ENCODE measurements around the gene PRPF38B.
"Not testable (repeated sequence)": the region's sequence is repeated elsewhere in the genome, so short reads cannot be mapped to it uniquely, and the experiment has no call there.

PRPF38B gene

DNA sequence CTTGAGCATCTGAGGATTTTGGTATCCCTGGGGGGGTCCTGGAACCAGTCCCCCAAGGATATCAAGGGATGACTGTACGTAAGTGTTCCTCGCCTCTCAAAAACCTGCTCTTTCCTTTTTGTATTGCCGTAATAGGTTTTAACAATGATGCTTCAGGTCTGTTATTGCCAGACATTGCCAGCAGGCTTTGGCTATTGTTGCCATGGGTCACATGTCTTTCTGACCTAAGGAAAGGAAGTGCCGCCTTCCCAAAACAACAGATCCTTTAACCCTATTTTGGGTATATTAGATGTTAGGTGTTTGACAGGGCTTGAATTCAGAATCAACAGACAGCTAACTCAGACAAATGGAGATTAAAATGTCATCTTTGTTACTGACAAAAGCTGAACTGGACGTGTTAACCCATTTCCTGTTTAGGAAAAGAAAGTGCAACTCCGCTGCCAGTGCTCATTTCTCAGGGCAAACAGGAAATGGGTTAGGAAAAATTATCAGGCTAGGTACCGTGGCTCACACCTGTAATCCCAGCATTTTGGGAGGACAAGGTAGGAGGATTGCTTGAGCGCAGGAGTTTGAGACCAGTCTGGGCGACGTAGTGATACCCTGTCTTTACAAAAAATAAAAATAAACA lies 12.4 kb upstream of the PRPF38B start:
- DNase-seq (ENCODE audit: low read depth in 2 of 2): no peak

DNA sequence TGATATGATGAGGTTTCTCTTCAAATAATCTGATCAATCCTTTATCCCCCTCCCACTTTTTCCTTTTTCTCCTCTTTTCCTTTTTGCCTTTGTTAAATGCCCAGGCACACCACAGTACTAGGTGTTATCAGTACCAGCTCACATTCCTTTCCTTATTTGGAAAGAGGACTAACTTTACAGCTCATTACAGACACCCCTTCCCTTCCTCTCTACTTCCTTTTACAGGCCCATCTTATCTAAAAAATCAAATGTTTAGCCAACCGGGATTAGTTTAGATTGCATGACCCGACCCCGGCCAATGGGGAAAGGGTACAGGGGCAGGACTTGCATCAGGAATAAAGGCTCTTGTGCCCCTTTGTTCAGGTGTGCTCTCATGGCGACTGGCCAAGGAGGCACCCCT lies 10.4 kb upstream of the PRPF38B start:
- not testable (repeated sequence) for DNase-seq (ENCODE audit: low read depth in 2 of 2)

DNA sequence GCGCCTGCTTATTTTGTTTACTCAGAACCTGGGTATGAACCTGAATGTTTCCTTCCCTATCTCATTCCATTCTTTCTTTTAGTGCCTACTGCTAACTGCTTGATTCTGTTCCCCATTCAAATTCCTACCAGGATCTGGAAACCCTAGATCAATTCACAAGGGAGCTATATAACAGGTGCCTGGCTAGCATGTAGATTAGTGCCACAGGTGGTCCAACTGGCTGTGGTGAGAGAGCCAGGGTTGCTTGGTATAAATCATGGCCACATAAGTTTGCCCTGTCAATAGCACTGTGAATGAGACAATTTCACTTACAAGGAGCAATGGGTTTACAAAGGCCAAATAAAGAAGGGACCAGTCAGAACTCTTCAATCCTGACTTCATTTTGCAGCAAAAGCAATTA lies 6.6 kb upstream of the PRPF38B start:
- no peak for DNase-seq (ENCODE audit: low read depth in 2 of 2)

DNA sequence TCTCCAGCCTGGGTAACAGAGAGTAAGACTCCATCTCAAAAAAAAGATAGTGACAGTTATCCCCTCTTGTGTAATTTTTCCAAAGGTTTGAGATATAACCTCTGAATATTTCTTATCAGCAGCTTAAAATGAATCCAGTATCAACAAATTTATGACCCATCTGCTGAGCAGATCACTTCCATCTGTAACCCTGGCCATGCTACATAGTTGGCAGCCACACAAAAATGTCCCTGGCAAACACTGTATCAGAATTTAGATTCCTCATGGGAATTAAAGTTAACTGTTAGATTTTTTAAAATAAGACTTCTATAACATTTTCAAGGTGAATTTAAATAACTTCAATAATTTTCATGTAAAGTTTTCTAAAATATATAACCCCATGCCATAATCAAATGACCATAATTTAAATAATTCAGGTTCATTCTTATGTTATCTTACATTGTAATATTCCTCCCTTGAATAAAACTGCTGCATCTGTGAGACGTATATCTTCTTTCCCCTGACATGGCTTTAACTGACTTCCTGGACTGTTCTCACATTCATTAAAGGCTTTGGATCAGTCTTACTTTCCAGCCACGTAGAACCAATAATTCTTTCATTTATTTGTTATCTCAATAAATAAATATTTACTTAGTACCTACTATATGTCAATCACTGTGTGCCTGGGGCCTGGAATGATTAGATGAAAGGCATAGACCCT lies 5.3 kb upstream of the PRPF38B start:
- no peak for DNase-seq (ENCODE audit: low read depth in 2 of 2)

DNA sequence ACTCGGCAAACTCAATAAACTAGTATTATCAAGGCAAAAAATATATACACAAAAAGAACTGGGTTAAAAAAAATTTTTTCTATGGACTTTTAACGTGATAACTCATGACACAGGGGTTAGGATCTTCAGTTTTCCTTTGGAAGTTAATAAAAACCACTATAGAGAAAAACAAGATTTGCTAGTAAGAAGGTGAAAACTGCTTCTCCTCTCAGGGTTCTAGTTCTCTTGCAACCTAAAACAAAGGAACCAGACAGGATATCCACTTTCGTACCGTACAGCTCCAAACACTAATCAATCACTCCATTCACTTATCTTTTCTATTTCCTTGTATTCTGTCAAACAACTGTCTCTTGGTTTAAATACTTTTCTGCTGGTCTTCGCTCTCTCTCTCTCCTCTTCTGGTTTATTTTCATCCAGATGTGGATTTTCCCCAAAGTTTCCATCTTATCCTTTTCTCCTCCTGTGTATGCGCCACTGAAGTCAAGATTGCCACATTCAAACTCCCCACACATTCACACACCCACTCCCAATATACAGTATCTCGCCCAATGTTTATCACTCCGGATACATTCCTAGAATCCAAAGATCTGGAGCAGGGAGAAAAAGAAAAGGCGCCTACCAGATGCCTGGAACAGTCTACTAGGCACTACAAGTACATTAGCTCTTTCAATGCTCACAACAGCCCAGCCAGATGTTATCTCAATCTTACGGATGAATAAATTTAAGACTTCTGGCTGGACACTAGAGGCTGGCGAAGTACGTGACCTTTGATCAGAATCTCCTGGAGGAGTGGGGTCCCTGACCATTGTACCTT lies 775 bp upstream of the PRPF38B start:
- DNase-seq (ENCODE audit: low read depth in 2 of 2): no peak

DNA sequence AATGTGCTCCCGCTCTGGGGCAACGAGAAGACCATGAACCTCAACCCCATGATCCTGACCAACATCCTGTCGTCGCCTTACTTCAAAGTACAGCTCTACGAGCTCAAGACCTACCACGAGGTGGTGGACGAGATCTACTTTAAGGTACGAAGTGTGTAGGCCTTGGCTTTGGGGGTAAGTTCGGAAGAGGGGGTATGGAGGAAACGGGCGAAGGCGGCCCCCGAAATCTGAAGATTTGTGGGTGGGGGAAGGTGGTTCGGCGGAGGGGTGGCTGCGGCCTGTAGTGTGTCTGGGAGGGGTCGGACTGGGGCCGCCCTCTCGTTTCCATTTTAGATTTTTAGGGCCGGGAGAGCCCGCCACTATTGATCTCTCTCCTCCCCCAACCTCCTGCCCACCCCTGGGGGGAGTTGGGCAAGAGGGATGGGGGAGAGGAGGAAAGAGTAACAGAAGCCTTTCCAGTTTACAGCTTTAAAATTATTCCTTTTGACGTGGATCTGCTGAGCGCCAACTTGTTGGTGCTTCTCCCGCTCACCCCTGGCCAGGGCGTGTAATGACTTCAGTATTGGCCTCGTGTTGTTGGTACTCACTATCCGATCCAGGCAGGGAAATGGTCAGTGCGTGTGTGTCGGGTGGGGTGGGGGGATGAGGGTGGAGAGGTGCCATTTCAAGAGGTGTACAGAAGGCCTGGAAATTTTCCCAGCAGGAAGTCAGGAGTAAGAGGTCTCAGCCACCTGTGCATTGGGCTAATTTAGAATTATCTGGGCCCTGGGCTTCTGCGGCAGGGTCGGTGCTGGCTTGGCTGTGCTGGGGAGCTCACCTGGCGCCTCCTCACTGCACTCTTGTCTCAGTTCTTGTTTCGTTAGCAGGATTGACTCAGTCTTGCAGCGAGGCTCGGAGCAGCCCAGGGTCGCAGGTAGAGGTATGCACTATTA lies 880 bp downstream of the PRPF38B start:
- peak; percentile 48 to 51 for DNase-seq (ENCODE audit: low read depth in 2 of 2)

DNA sequence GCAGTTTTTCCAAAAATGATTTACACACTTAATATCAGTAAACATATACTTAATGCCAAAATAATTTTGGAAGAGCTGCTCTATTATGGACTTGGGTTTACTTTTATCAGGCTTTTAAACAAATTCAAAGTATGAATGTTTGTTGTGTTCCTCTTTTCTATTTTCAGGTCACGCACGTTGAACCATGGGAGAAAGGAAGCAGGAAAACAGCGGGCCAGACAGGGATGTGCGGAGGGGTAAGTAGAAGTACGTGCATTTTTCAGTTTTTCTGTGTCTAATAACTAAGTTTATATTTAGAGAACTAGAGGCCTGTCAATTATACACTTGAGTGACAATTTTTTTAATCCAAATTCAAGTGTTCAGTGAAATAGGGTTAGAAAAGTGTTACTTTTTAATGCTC lies 3.4 kb downstream of the PRPF38B start:
- no peak for DNase-seq (ENCODE audit: low read depth in 2 of 2)

DNA sequence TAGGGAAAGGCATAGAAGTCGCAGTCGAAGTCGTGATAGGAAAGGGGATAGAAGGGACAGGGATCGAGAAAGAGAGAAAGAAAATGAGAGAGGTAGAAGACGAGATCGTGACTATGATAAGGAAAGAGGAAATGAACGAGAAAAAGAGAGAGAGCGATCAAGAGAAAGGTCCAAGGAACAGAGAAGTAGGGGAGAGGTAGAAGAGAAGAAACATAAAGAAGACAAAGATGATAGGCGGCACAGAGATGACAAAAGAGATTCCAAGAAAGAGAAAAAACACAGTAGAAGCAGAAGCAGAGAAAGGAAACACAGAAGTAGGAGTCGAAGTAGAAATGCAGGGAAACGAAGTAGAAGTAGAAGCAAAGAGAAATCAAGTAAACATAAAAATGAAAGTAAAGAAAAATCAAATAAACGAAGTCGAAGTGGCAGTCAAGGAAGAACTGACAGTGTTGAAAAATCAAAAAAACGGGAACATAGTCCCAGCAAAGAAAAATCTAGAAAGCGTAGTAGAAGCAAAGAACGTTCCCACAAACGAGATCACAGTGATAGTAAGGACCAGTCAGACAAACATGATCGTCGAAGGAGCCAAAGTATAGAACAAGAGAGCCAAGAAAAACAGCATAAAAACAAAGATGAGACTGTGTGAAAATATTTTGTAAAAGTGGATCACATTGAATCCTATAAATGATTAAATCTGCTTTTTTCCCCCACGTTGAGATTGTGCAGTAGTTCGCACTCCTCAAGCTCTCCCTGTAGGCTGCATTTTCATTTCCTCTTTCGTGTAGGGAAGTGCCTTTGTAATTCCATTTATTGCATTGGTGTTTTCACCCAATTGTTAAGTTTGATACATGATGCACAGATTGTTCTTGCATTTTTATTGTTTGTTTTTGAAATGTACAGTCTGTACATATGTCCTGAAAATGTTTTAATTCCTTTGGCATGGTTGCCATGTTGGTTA lies 7.5 kb downstream of the PRPF38B start:
- no peak for DNase-seq (ENCODE audit: low read depth in 2 of 2)

DNA sequence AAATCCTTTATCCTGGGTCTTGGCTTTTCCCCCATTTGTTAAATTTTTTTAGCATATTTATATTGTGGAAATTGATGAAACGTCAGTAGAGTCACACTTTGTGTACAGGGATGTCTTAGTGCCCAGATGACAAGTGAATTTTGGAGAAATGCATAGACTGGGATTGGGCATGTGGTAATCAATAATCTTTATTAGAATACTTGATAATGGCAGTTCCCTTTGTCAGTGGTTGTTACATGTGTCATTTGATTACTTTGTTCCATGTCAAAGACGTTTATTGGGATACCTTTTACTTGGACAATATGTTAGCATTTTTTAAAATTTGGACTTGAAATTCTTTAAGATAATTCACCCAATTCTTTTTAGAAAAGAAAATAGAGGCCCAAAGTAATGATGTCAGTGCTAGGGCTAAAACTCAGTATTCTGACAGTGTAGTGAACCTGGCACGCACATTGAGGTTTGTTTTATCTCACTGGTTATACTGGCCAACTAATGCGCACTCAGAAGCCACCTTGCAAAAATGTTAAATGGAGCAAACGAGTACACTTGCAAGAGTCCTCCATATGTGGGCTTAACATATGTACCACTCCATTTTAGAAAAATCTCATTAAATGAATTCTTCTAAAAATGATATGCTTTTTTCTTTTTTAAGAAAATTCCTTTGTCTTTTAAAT lies 9.2 kb downstream of the PRPF38B start:
- DNase-seq (ENCODE audit: low read depth in 2 of 2): no peak

DNA sequence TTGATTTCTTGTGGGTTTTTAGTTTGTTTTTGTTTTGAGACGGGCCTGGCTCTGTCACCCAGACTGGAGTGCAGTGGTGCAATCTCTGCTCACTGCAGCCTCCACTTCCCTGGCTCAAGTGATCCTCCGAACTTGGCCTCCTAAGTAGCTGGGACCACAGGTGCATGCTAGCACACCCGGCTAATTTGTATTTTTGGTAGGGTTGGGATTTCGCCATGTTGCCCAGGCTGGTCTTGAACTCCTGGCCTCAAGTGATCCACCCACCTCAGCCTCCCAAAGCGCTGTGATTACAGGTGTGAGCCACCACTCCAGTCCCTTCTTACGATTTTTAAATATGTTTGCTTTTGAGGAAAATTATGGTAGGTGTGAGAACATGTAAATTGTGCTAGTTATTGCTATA lies 10.0 kb downstream of the PRPF38B start:
- not testable (repeated sequence) for DNase-seq (ENCODE audit: low read depth in 2 of 2)

DNA sequence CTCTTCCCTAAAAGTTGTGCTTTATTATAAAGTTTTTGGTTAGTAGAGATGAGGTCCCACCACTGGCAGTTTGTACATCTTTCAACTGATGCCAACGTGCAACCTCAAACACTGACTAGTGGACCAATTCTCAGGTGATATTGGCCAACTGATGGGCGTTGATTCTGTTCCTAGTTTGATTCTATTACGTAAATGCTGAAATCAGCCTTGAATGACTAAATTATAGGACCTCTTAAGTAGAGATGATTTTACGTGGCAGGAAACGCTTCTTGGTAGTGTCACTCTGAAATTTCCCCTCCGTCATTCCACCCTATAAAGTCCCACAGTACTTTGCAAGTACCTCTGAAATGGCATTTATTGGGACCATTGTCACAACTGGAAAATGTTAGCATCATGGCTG lies 11.8 kb downstream of the PRPF38B start:
- DNase-seq (ENCODE audit: low read depth in 2 of 2): no peak

DNA sequence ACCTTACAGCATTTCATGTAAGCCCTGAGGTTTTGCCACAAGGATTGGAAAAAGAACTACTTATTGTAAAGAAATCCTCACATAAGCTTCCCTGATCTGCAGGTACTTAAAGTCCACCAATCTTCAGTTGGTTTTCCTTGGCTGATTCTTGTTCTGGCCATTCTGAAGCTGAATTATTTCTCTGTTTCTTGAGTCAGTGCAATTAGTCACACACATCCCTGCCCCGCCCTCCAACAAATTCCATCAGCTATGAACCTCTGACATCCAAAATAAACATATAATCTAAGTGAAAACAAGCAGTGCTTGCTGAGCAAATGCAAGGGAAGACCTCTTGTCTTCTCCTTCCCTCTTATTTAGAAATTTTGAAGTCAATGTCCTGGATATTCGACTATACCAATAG lies 12.4 kb downstream of the PRPF38B start:
- no peak for DNase-seq (ENCODE audit: low read depth in 2 of 2)

DNA sequence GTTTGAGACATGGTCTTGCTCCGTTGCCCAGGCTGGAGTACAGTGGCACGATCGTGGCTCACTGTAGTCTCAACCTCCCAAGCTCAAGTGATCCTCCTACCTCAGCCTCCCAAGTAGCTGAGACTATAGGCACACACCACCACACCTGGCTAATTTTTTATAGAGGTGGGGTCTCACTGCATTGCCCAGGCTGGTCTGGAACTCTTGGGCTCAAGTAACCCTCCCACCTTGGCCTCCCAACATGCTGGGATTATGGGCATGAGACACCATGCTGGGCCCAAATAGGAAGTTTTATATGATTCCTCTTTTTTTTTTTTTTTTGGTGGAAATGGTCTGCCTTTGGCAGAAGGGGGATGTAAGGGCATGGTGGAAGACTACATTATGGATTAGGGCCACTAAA lies 14.5 kb downstream of the PRPF38B start:
- no peak for DNase-seq (ENCODE audit: low read depth in 2 of 2)

DNA sequence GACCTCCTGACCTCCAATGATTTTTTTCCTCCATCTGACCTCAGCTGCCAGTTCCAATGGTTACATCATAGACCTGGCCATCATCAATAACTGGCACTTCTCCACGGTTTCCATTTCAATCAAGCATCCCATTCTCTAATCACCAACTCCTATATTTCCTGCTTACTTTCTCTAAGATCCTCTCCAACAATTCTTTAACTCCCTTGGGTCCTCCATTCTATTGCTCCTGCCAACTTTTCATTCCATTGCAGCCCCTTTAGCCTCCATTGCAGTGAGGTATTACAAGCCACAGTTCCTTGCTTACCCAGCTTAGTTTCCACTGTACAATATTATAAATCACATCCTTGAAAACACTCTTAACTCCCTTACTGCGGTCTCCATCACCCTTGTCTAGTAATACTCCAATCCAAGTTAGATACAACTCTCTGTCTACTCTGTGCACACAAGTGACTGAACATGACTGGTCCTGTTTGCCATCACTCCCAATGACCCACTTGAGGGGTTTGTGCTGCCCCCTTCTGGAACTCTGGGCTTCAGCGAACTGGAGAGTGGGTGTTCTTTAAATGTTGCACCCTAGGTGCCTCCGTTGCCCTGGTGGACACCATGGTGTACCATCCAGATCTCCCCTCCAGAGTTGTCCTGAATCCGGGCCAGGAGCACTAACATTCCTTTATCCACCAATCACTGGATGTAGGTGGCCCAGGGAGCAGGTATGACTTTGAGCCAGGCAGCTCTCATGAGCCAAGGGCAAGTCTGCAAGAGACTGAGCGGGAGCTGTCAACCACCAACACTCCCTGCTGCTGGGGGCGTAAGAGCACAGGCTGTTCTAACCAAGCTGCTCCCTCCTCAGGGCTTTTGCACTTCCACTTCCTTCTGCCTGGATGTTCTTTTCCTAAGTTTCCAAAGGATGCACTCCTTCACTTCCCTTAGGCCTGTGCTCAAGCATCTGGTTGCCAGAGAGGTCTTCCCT lies 16.9 kb downstream of the PRPF38B start:
- peak; percentile 32 to 53 for DNase-seq (ENCODE audit: low read depth in 2 of 2)

DNA sequence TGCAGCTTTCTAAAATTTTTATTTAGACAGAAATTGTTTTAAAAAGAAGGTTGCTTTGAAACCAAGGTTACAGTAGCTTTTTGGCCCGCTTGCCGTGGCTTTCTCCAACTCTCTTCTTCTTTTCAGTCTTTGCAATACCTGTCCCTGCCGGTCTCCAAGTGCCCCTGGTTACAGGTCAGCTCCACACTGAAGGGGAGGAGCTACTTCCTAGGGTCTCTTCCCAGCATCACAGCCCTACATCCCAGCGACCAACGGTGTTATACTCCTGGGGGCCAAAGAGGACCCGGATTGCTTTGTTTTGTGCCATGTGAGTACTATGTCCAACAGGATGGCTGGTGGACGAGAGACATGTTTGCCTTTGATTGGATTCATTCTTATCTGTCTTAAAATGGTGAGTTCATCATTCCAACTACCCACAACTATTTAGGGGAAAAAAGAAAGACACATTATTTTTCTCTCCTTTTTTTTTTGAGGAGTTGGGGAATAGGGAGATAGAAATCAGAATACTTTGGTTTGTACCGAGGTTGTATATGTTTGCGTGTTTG lies 20.6 kb downstream of the PRPF38B start, which contains the start of gene FNDC7:
FNDC7 (plus strand) TSS at position 303 of the 545 bp plus-strand sequence; CDS start at position 329, 26 bp downstream.
- DNase-seq (ENCODE audit: low read depth in 2 of 2): no peak

DNA sequence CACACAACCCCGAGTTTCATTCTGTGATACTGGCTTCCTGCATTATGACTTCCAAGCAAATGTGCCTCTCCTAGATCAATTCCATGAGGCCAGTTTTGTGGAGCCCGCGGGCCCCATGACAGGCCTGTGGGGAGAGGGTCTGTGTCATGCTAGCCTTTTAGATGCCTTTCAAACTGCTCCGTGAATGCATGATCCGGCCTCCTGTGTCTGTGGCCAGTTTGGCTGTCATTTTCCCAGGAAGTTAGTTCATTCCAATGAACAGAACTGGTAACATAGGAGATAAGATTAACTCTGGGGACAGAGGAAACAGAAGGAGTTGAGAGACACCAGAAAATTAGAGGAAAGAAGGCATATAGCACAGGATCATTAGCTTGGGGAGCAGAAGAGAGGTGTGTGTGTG lies 23.8 kb downstream of the PRPF38B start:
- no peak for DNase-seq (ENCODE audit: low read depth in 2 of 2)

DNA sequence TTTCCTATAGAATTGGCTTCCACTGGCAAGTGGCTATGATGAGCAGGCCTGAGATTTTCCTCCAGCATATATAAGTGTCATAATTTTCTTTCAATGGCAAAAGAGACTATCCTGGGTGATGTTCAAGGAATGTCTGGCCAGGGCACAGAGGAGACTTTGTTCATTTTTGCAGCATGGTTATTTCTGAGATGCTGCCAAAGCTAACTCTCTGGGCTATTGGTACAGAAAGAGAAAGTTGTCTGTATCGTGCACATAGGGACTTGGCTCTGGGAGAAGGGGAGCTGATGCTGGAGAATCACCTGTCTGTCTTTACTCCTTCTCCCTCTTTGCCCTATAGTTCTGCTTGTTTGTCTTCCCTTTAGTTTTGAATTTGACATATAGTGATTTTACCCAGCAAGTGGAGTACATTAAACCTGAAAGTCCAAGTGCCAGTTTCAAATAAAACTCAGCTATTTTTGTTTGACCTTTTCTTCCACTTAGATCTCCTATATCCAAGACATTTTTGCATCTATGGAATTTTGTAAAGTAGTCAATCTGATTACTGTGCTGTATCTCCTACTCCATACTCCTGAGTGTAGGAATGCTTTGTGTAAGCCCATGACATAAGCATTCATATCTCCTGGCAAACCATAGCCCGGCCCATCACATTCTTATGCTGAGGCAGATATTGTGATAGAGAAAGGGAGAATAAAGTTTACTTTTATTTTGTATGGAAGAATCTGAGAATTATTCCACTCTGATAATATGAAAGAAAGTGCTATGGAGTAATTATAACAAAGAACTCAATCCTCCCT lies 24.5 kb downstream of the PRPF38B start:
- no peak for DNase-seq (ENCODE audit: low read depth in 2 of 2)

Data from stimulated activated CD8-positive, alpha-beta memory T cell treated with anti-CD3 and anti-CD28 coated beads, Interleukin-15, amount 100 ng/mL, for 48 hours (primary cell).